IMR-90 (cell line): ENCODE data around the gene MPPED1. TPM values are rescaled to one million over a fixed set of nuclear protein-coding genes. Genes with fewer than 3 reads are reported as not detected.

Experiments used
- ATAC-seq: fragments of 200-7000 bp; cut with Tn5 transposase; 2 replicates; pipeline ENCODE4 v1.9.1; 2020; ENCODE audit warnings: low read depth, mild to moderate bottlenecking, moderate library complexity
- BruUV-seq: library from RNA; stranded (reverse); fragments of 400-500 nt; replicated peaks from 2 replicates; lab custom pipeline; 2021; lab: Mats Ljungman, UMichigan
- CTCF ChIA-PET: fragments of 300-600 bp; formaldehyde crosslinking; extraction: SDS; loops from one replicate; lab custom pipeline; 2021; ENCODE audit warnings: antibody characterized with exemption; lab: Yijun Ruan, JAX
- POLR2A ChIA-PET: fragments of 300-600 bp; sonication (Branson Sonifier 250); formaldehyde crosslinking; loops from one replicate; lab custom pipeline; 2022; ENCODE audit warnings: antibody characterized with exemption; ENCODE audit not compliant: unreplicated experiment; lab: Charles Lee
- DNase-seq: peaks from one replicate; pipeline ENCODE4 v3.0.0; 2013
- H2AFZ ChIP-seq: replicated peaks from 2 replicates; pipeline ENCODE3; 2013; ENCODE audit warnings: low read length, mild to moderate bottlenecking; ENCODE audit not compliant: poor library complexity
- H2AK5ac ChIP-seq: 2 replicates; pipeline ENCODE4 v1.6.1; 2013; ENCODE audit warnings: low read depth, low read length, inconsistent platforms
- H2AK9ac ChIP-seq: replicated peaks from 2 replicates; pipeline ENCODE3; 2013; ENCODE audit warnings: mild to moderate bottlenecking, low read depth, low read length, moderate library complexity; ENCODE audit not compliant: poor library complexity
- H2BK120ac ChIP-seq: 2 replicates; pipeline ENCODE4 v1.6.1; 2013; ENCODE audit warnings: low read depth, low read length, inconsistent platforms
- H2BK15ac ChIP-seq: 3 replicates; pipeline ENCODE4 v1.6.1; 2013; ENCODE audit warnings: low read depth, low read length, inconsistent platforms
- H2BK20ac ChIP-seq: 2 replicates; pipeline ENCODE4 v1.6.1; 2013; ENCODE audit warnings: low read depth, mild to moderate bottlenecking, inconsistent platforms, low read length, moderate library complexity
- H2BK5ac ChIP-seq: 2 replicates; pipeline ENCODE4 v1.6.1; 2013; ENCODE audit warnings: mild to moderate bottlenecking, low read depth, low read length, inconsistent platforms; ENCODE audit not compliant: poor library complexity, severe bottlenecking
- H3K14ac ChIP-seq: replicated peaks from 2 replicates; pipeline ENCODE4 v1.6.1; 2013; ENCODE audit warnings: low read depth, low read length, inconsistent platforms
- H3K18ac ChIP-seq: 2 replicates; pipeline ENCODE4 v1.6.1; 2013; ENCODE audit warnings: low read depth, low read length, control low read depth
- H3K23ac ChIP-seq: 2 replicates; pipeline ENCODE4 v1.6.1; 2013; ENCODE audit warnings: low read depth, low read length, inconsistent platforms
- H3K27ac ChIP-seq: 2 replicates; pipeline ENCODE4 v1.5.1; 2013; ENCODE audit warnings: mild to moderate bottlenecking, control low read depth, low read length; ENCODE audit not compliant: insufficient read depth
- H3K27me3 ChIP-seq: 2 replicates; pipeline ENCODE4 v1.6.1; 2013; ENCODE audit warnings: low read length; ENCODE audit not compliant: control insufficient read depth, insufficient read depth
- H3K36me3 ChIP-seq: 2 replicates; pipeline ENCODE4 v1.6.1; 2013; ENCODE audit warnings: low read length, mixed read lengths; ENCODE audit not compliant: control insufficient read depth, insufficient read depth
- H3K4ac ChIP-seq: 2 replicates; pipeline ENCODE4 v1.6.1; 2013; ENCODE audit warnings: low read depth, low read length, inconsistent platforms
- H3K4me1 ChIP-seq: 2 replicates; pipeline ENCODE4 v1.6.1; 2013; ENCODE audit warnings: low read length, mixed read lengths; ENCODE audit not compliant: control insufficient read depth, insufficient read depth
- H3K4me2 ChIP-seq: 2 replicates; pipeline ENCODE4 v1.6.1; 2013; ENCODE audit warnings: low read depth, mild to moderate bottlenecking, control low read depth, low read length, moderate library complexity
- H3K4me3 ChIP-seq: 2 replicates; pipeline ENCODE4 v1.5.1; 2013; ENCODE audit warnings: low read depth, mild to moderate bottlenecking, control low read depth, low read length, moderate library complexity; ENCODE audit not compliant: insufficient read depth
- H3K56ac ChIP-seq: 2 replicates; pipeline ENCODE4 v1.6.1; 2013; ENCODE audit warnings: low read length, inconsistent platforms; ENCODE audit not compliant: insufficient read depth; ENCODE audit errors: extremely low read depth
- H3K79me1 ChIP-seq, 2 experiments: 2 replicates each; pipeline ENCODE4 v1.6.1; 2013; ENCODE audit warnings: low read length in 2 of 2, inconsistent platforms in 1 of 2, low read depth in 1 of 2
- H3K9ac ChIP-seq: 2 replicates; pipeline ENCODE4 v1.6.1; 2013; ENCODE audit warnings: low read depth, low read length, control low read depth
- H3K9me1 ChIP-seq: 2 replicates; pipeline ENCODE4 v1.6.1; 2013; ENCODE audit warnings: low read length, inconsistent platforms; ENCODE audit not compliant: insufficient read depth
- H3K9me3 ChIP-seq: 2 replicates; pipeline ENCODE4 v1.6.1; 2013; ENCODE audit warnings: low read length; ENCODE audit not compliant: control insufficient read depth, insufficient read depth
- H4K20me1 ChIP-seq: 2 replicates; pipeline ENCODE4 v1.6.1; 2013; ENCODE audit warnings: low read length, inconsistent platforms; ENCODE audit not compliant: insufficient read depth
- H4K5ac ChIP-seq: 2 replicates; pipeline ENCODE4 v1.6.1; 2013; ENCODE audit warnings: mild to moderate bottlenecking, low read depth, low read length, control low read depth
- H4K8ac ChIP-seq, 2 experiments: 2 replicates each; pipeline ENCODE4 v1.6.1; 2013; ENCODE audit warnings: low read depth in 2 of 2, low read length in 2 of 2, control low read depth in 1 of 2, inconsistent platforms in 1 of 2
- H4K91ac ChIP-seq: 2 replicates; pipeline ENCODE4 v1.6.1; 2013; ENCODE audit warnings: low read depth, low read length, inconsistent platforms; ENCODE audit not compliant: insufficient read depth
- BHLHE40 ChIP-seq: fragments of 150-350 bp; IDR thresholded peaks from 2 replicates; pipeline ENCODE4 v1.6.1; 2016; ENCODE audit warnings: mild to moderate bottlenecking, low read depth, low read length
- CHD1 ChIP-seq: IDR thresholded peaks from 2 replicates; pipeline ENCODE4 v1.6.1; 2012; ENCODE audit warnings: low read depth, low read length, improper control_type of control experiment
- FOS ChIP-seq: fragments of 150-350 bp; IDR thresholded peaks from 2 replicates; pipeline ENCODE4 v1.6.1; 2016; ENCODE audit warnings: low read depth, low read length
- MAFK ChIP-seq: IDR thresholded peaks from 2 replicates; pipeline ENCODE4 v1.6.1; 2012; ENCODE audit warnings: low read depth, low read length, improper control_type of control experiment
- MXI1 ChIP-seq: IDR thresholded peaks from 2 replicates; pipeline ENCODE4 v1.6.1; 2012; ENCODE audit warnings: low read depth, mild to moderate bottlenecking, low read length, moderate library complexity, borderline replicate concordance
- POLR2A ChIP-seq: IDR thresholded peaks from 2 replicates; pipeline ENCODE4 v1.6.1; 2012; ENCODE audit warnings: mild to moderate bottlenecking, low read depth, low read length
- RAD21 ChIP-seq: IDR thresholded peaks from 2 replicates; pipeline ENCODE4 v1.6.1; 2012; ENCODE audit warnings: low read length, improper control_type of control experiment
- RFX5 ChIP-seq: IDR thresholded peaks from 2 replicates; pipeline ENCODE4 v1.8.0; 2012; ENCODE audit warnings: low read depth, mild to moderate bottlenecking, low read length, moderate library complexity
- WGBS, 2 experiments: methylation state at CpG; one replicate each; pipeline versions ENCODE4 v1.1.5 to v1.1.7; 2013; ENCODE audit warnings: missing lambda C conversion rate in 2 of 2; ENCODE audit not compliant: insufficient read length in 1 of 2; ENCODE audit errors: extremely low coverage in 2 of 2; 5-methylcytosine and 5-hydroxymethylcytosine counted together
- dilution Hi-C: fragments of 300-500 bp; cut with HindIII; formaldehyde crosslinking; loops from one replicate; pipeline ENCODE4 v1.14.3; 2018; ENCODE audit warnings: low sequenced_read_pairs; ENCODE audit not compliant: unreplicated experiment
- in situ Hi-C: fragments of 300-500 bp; cut with MboI; formaldehyde crosslinking; loops from 3 replicates; pipeline ENCODE4 v1.14.3; 2019; ENCODE audit warnings: low sequenced_read_pairs, inconsistent platforms, mixed read lengths
- intact Hi-C: fragments of 100-400 bp; cut with micrococcal nuclease; formaldehyde crosslinking; loops from 2 replicates; pipeline ENCODE4 v1.10.0; 2022
- polyA plus RNA-seq, 3 experiments: library from polyadenylated mRNA; depleted of rRNA; stranded (reverse); fragments of >200 nt; gene quantifications; 2 replicates each; pipeline ENCODE4 v1.2.3, GENCODE V29; 2012; ENCODE audit warnings: low replicate concordance in 1 of 3
- total RNA-seq: library from RNA; depleted of rRNA; stranded (reverse); fragments of >200 nt; gene quantifications from 2 replicates; pipeline ENCODE4 v1.2.3, GENCODE V29; 2012
- TF ChIP-seq, protein P1 (sequence below): fragments of 150-350 bp; IDR thresholded peaks from 2 replicates; pipeline ENCODE4 v1.6.1; 2016; ENCODE audit warnings: low read depth, mild to moderate bottlenecking, low read length, moderate library complexity, borderline replicate concordance

Gene MPPED1
- total and polyA plus RNA-seq, 2 of the 4 experiments (the other 2 are of a cell fraction): not detected

DNA sequence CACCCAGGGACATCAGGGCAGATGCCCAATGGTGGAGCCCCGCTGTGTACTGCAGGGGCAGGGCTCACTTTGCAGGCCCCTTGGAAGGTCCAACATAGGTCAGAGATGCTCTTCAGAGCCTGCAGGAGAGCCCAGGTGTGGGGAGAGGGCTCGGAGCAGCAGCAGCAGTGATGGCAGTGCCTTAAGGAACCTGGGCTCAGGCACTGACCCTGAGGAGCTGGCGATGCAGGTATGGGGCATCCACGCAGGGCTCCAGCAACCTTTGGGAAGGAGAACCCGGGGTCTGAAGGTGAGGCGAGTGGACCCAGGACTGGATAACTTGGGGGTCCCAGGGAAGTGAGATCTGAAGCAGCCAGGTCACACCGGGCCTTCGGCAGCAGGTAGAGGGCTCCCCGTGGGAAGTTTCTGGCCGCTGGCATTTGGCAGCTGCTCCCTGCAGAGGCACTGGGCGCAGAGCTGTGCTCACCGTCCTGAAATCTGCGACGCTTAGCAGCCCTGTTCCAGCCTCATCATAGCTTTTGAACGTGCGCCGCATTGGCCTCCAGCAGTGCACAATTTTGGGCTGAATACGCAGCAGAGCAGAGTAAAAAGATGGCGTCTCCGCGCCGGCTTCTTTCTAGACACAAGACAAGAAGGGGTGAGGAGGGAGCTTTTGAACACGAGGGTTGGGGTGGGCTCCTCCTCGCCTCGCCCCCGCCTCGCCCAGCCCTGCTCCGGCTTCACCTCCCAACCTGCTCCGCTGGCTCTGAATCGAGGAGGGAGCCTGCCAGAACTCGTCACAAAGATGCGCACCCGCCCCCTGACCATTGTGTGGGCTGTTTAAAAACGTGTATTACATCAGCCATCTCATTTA is 118.8 kb downstream of the MPPED1 start:
- H2AK9ac ChIP-seq: no peak overlapping the region
- no peaks in the 10 kb centered on the region for H3K79me1 ChIP-seq
- H3K27ac ChIP-seq: no peak overlapping the region
- no peak overlapping the region for H3K18ac ChIP-seq
- in situ Hi-C loops (no loop called here), dilution Hi-C loops (no loop called here), intact Hi-C loops (no loop called here)
- H3K4me2 ChIP-seq: no peak overlapping the region
- no peak overlapping the region for H4K91ac ChIP-seq
- no peak overlapping the region for H2AK5ac ChIP-seq
- no TSS peak for BruUV-seq
- H3K9me3 ChIP-seq: no peaks in the 10 kb centered on the region
- H3K36me3 ChIP-seq: no peaks in the 10 kb centered on the region
- 66% methylated on average over 13 of the region's 34 CpGs; no CpG with 5 or more reads in 1 of the 2 experiments for WGBS, 2 experiments
- POLR2A ChIA-PET: no interaction called here
- CTCF ChIA-PET: no interaction called here
- no peak overlapping the region for H2BK120ac ChIP-seq
- DNase-seq (no peak), ATAC-seq (no peak)
- no peak overlapping the region for H3K4ac ChIP-seq
- no peaks in the 10 kb centered on the region for H3K9me1 ChIP-seq
- H3K9ac ChIP-seq: no peak overlapping the region
- H3K23ac ChIP-seq: no peak overlapping the region
- H2BK5ac ChIP-seq: no peak overlapping the region
- H3K27me3 ChIP-seq: no peaks in the 10 kb centered on the region
- H4K8ac ChIP-seq: no peak overlapping the region
- H4K5ac ChIP-seq: no peak overlapping the region
- no peak overlapping the region for H3K4me3 ChIP-seq
- no peak overlapping the region for H3K56ac ChIP-seq
- no peak overlapping the region for H2AFZ ChIP-seq
- H3K4me1 ChIP-seq: no peaks in the 10 kb centered on the region
- no peaks in the 10 kb centered on the region for H4K20me1 ChIP-seq
- TF ChIP-seq RAD21 (no peak), CHD1 (no peak), BHLHE40 (no peak), MXI1 (no peak), MAFK (no peak), FOS (no peak), POLR2A (no peak), RFX5 (no peak)
- TF ChIP-seq, protein P1, sequence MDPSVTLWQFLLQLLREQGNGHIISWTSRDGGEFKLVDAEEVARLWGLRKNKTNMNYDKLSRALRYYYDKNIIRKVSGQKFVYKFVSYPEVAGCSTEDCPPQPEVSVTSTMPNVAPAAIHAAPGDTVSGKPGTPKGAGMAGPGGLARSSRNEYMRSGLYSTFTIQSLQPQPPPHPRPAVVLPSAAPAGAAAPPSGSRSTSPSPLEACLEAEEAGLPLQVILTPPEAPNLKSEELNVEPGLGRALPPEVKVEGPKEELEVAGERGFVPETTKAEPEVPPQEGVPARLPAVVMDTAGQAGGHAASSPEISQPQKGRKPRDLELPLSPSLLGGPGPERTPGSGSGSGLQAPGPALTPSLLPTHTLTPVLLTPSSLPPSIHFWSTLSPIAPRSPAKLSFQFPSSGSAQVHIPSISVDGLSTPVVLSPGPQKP: no peak
- H3K14ac ChIP-seq: no peak overlapping the region
- no peak overlapping the region for H2BK15ac ChIP-seq
- no peak overlapping the region for H2BK20ac ChIP-seq
